Left ventricle myocardium inferior (tissue), 1 donor: ENCODE results near the gene ACLY. TPM values are rescaled to one million over a fixed set of nuclear protein-coding genes. Genes with fewer than 3 reads are reported as not detected.

Experiments
- DNase-seq: peaks from one replicate; pipeline ENCODE4 v3.0.0-alpha.2; 2020
- H3K27ac ChIP-seq: fragments of 200-600 bp; replicated peaks from 2 replicates; pipeline ENCODE4 v1.8.0; 2021
- H3K27me3 ChIP-seq: fragments of 200-600 bp; 2 replicates; pipeline ENCODE4 v1.8.0; 2021; ENCODE audit warnings: low read depth
- H3K36me3 ChIP-seq: fragments of 200-600 bp; 2 replicates; pipeline ENCODE4 v1.8.0; 2021
- H3K4me1 ChIP-seq: fragments of 200-600 bp; 2 replicates; pipeline ENCODE4 v1.8.0; 2021
- H3K4me3 ChIP-seq: fragments of 200-600 bp; 2 replicates; pipeline ENCODE4 v1.8.0; 2021; ENCODE audit warnings: mild to moderate bottlenecking, moderate library complexity
- H3K9me3 ChIP-seq: fragments of 200-600 bp; replicated peaks from 2 replicates; pipeline ENCODE4 v1.8.0; 2021
- intact Hi-C: fragments of 100-400 bp; cut with micrococcal nuclease; formaldehyde crosslinking; loops from one replicate; pipeline ENCODE4 v1.11.0; 2022
- total RNA-seq: library from RNA; stranded (reverse); fragmentation: NEBNext Ultra II Directional; extraction: Animal tissue kit (Norgen Biotek cat#: 25700); gene quantifications from one replicate; pipeline ENCODE4 v1.2.1, GENCODE V29; 2021
- TF ChIP-seq, protein P1 (sequence below): fragments of 200-600 bp; IDR thresholded peaks from 2 replicates; pipeline ENCODE4 v1.8.0; 2021; ENCODE audit warnings: antibody characterized with exemption, mild to moderate bottlenecking, borderline replicate concordance
- donor health status: DM: no; HTN: yes; CAD: no; lungs with severe emphysema.

Gene ACLY
- total RNA-seq, 1 donor from 2014 or later: 23.5 TPM

DNA sequence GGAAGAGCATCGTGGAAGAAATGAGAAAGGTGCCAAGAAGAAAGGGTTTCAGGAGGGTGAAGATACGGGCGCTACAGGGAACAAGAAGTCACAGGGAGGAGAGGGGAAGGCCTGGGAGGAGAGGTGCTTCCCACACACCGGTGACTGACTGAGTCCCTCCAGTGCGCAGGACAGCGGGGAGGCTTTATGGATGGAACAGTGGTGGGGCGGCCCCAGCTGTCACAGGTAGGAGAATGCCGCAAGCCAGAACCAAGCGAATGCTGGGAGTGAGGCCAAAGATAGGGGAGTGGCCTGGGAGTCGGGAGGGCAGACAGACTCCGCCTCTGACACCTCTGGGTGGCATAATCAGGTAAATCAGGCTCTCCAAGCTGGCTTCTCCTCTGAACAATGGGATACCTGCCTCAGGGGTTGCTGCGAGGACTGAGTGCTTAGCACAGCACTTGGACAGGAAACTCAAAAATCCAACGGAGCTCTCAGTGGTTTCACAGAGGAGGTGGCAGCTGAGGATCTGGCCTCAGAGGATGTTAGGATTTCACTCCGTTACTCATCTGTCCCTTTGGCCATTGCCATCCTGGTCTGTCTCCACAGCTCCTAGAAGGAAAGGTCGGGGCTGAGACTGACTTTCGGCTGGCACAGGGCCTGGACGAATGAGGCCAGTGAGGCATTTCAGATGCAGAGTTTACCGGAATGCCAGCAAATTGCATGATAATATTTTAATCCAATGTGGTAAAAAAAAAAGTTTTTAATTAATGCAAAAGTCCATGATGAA, 47.1 kb upstream of the ACLY start:
- peaks cover 39% of the 10 kb centered on the region for H3K4me1 ChIP-seq
- peaks cover 22% of the 10 kb centered on the region for H3K36me3 ChIP-seq
- no peaks in the 10 kb centered on the region for H3K27me3 ChIP-seq
- peak overlapping the region; percentile 94 for H3K27ac ChIP-seq
- intact Hi-C loops: no loop called here
- H3K4me3 ChIP-seq: peak overlapping the region; percentile 98
- TF ChIP-seq, protein P1, sequence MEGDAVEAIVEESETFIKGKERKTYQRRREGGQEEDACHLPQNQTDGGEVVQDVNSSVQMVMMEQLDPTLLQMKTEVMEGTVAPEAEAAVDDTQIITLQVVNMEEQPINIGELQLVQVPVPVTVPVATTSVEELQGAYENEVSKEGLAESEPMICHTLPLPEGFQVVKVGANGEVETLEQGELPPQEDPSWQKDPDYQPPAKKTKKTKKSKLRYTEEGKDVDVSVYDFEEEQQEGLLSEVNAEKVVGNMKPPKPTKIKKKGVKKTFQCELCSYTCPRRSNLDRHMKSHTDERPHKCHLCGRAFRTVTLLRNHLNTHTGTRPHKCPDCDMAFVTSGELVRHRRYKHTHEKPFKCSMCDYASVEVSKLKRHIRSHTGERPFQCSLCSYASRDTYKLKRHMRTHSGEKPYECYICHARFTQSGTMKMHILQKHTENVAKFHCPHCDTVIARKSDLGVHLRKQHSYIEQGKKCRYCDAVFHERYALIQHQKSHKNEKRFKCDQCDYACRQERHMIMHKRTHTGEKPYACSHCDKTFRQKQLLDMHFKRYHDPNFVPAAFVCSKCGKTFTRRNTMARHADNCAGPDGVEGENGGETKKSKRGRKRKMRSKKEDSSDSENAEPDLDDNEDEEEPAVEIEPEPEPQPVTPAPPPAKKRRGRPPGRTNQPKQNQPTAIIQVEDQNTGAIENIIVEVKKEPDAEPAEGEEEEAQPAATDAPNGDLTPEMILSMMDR: no peak
- DNase-seq: peak; percentile 45
- no peaks in the 10 kb centered on the region for H3K9me3 ChIP-seq

DNA sequence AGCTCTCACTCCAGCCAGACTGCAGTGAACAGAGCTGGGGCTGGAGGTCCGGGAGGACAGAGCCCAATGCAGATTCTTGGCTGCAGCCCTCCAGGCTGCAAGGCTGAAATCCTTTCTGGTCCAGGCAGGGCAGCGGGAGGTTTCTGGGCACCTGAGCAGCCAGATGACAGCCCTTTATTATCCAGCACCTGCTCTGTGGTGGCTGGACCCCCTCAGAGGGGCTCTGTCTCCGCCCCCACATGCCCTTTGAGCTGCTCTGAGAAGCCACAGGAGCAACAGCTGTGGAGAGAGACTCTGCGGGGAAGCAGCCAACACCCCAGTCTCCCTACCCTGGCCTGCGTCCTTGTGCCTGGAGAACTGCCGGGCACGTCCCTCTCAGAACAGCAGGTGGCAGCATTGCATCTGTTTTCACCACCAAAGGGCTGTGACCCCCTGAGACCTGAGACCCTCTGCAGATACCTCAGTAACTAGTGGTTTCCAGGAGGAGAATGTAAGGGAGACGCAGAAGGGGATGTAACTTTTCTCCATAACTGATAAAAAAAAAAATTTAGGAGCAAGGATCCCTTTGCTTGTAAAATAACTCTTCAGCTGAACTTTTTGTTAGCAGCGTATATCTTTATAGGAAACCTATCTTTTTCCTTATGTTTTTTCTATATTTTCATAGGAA, 44.1 kb upstream of the ACLY start:
- intact Hi-C loops: loop anchor here (5.0 kb wide), 1 partner anchor 154 kb away; no protein-coding TSS in a partner anchor
- H3K27me3 ChIP-seq: no peaks in the 10 kb centered on the region
- no peaks in the 10 kb centered on the region for H3K9me3 ChIP-seq
- H3K4me1 ChIP-seq: peaks cover 30% of the 10 kb centered on the region
- H3K4me3 ChIP-seq: no peak overlapping the region
- H3K27ac ChIP-seq: no peak overlapping the region
- DNase-seq: peak; percentile 79
- no peaks in the 10 kb centered on the region for H3K36me3 ChIP-seq
- TF ChIP-seq, protein P1: peak; percentile 93

DNA sequence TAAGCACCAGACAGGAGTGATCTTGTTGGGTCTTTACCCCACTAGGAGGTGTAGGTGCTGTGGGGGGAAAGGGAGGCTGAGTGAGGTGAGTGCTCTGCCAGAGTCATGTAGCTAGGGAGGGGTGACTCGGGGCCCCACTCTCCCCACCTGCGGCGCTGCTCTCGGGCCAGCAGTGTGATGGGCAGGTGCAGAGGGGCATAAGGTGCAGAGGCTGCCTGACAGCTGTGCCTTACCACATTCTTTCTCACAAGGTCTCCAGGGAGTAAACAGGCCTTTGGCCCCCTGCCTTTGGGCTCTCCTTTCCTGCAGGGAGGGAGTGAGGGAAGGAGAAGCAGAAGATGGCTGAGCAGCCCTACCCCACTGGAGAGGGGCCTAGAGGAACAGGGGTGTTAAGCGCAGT, 43.4 kb upstream of the ACLY start:
- H3K36me3 ChIP-seq: no peaks in the 10 kb centered on the region
- no peak overlapping the region for H3K27ac ChIP-seq
- peaks cover 22% of the 10 kb centered on the region for H3K4me1 ChIP-seq
- DNase-seq: no peak
- no peak overlapping the region for H3K4me3 ChIP-seq
- no peaks in the 10 kb centered on the region for H3K9me3 ChIP-seq
- intact Hi-C loops: loop anchor here (5.0 kb wide), 1 partner anchor 155 kb away; no protein-coding TSS in a partner anchor
- H3K27me3 ChIP-seq: no peaks in the 10 kb centered on the region
- TF ChIP-seq, protein P1: no peak

DNA sequence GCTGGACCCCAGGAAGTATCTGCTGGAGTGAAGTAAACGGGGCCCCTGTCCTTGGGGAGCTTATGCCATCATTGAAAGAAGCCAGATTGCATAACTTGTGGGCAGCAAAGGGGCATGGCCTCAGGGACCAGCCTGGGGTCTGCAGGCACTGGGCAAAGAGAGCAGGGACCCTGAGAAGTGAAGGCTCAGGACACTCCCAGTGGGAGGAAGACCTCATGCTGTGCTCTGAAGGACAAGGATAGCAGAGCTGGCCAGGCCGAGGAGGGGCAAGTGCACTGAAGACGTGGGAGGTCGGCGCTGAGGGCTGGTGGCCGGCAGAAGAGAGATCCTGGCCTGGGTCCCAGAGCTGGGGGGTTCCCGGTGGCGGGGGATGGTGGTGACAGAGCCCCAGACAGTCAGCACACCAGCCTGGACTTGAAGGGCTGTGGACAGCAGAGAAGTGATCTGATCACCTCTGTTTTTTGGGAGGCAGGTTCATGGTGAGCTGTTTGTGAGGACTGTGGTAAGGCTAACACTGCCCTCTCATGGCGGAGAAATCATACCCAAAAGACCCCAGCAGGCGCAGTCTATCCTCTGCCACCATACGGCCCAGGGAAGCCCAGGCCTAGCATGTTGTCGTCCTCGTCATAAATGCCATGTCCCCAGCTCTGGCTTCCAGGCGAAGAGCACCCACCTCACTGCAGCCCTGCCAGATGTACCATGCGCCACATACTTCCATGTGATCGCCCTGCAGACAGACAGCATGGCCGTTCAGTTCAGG, 40.8 kb upstream of the ACLY start:
- intact Hi-C loops: loop anchor here (5.0 kb wide), 1 partner anchor 158 kb away; no protein-coding TSS in a partner anchor
- H3K27me3 ChIP-seq: no peaks in the 10 kb centered on the region
- TF ChIP-seq, protein P1: peak; percentile 56
- DNase-seq: no peak
- no peaks in the 10 kb centered on the region for H3K9me3 ChIP-seq
- H3K4me3 ChIP-seq: no peak overlapping the region
- peaks cover 6% of the 10 kb centered on the region for H3K4me1 ChIP-seq
- no peak overlapping the region for H3K27ac ChIP-seq
- H3K36me3 ChIP-seq: no peaks in the 10 kb centered on the region

DNA sequence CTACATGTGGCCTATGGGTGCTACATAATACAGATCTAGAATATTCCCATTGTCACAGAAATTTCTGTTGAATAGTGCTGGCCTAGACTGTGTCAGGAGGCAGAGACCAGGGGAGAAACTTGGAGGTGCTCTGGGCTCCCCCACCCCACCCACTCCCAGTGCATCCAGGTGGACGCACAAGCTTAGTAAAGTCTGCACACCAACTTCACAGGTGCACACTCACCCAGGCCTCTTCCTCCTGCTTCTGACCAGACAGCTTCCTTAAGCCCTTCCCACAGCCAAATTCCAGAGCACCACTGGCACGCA, 40.2 kb upstream of the ACLY start:
- Histone ChIP-seq H3K4me3 (no peak overlapping the region), H3K27ac (no peak overlapping the region), H3K9me3 (no peaks in the 10 kb centered on the region), H3K27me3 (no peaks in the 10 kb centered on the region), H3K36me3 (no peaks in the 10 kb centered on the region), H3K4me1 (peaks cover 6% of the 10 kb centered on the region)
- TF ChIP-seq, protein P1: no peak
- intact Hi-C loops: no loop called here
- no peak for DNase-seq
